ENCODE data around the gene HLA-DPB1. TPM values are rescaled to one million over a fixed set of nuclear protein-coding genes. Genes with fewer than 3 reads are reported as not detected.
"Not testable (repeated sequence)": the region's sequence is repeated elsewhere in the genome, so short reads cannot be mapped to it uniquely, and the experiment has no call there.

Gene HLA-DPB1
- total RNA-seq, 1 donor from 2014 or later = 5.5 TPM

DNA sequence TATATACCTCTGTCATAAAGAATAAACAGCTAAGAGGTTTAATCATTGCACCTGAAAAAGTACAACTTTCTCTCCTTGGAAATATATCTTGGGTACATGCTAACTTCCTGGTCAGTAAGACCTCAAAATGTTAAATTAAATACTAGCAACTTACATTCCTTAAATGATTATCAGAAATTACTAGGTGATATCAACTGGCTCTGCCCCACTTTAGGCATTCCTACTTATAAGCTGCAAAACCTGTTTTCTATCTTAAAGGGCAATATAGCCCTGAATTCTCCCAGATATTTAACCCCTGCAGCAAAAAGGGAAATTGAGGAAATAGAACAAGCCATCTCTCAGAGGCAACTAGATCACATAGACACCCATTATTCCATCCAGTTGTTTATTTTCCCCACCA lies 23.2 kb upstream of the HLA-DPB1 start:
- no peak overlapping the region for H3K4me3 Mint-ChIP-seq (ENCODE audit: unreplicated experiment)
- peaks cover 71% of the 10 kb centered on the region for H3K27me3 Mint-ChIP-seq (ENCODE audit: unreplicated experiment)
- no peaks in the 10 kb centered on the region for H3K9me3 Mint-ChIP-seq (ENCODE audit: unreplicated experiment)
- TF ChIP-seq, protein P1, sequence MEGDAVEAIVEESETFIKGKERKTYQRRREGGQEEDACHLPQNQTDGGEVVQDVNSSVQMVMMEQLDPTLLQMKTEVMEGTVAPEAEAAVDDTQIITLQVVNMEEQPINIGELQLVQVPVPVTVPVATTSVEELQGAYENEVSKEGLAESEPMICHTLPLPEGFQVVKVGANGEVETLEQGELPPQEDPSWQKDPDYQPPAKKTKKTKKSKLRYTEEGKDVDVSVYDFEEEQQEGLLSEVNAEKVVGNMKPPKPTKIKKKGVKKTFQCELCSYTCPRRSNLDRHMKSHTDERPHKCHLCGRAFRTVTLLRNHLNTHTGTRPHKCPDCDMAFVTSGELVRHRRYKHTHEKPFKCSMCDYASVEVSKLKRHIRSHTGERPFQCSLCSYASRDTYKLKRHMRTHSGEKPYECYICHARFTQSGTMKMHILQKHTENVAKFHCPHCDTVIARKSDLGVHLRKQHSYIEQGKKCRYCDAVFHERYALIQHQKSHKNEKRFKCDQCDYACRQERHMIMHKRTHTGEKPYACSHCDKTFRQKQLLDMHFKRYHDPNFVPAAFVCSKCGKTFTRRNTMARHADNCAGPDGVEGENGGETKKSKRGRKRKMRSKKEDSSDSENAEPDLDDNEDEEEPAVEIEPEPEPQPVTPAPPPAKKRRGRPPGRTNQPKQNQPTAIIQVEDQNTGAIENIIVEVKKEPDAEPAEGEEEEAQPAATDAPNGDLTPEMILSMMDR (IDR thresholded peaks at IDR 0.05) = no peak
- DNase-seq (ENCODE audit: extremely low spot score, unreplicated experiment) = no peak
- H3K36me3 Mint-ChIP-seq (ENCODE audit: unreplicated experiment) = no peaks in the 10 kb centered on the region
- no peaks in the 10 kb centered on the region for H3K4me1 Mint-ChIP-seq (ENCODE audit: unreplicated experiment)
- no peak overlapping the region for H3K27ac Mint-ChIP-seq (ENCODE audit: unreplicated experiment)

DNA sequence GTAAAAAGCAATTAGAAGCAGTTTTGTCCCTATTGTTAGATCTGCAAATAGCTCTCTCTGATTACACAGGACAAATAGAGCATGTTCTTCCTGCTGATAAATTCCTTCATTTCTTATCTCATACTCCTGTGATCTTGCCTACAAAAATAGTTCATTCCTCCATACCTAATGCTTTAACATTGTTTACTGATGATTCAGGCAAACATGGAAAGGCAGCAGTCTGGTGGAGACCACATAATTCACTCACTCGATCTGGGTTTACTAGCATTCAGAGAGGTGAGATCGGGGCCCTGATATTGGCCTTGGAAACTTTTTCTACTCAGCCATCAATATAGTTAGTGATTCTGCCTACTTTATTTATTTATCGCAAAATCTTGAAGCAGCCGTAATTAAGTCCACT lies 22.6 kb upstream of the HLA-DPB1 start:
- Mint-ChIP-seq H3K4me1 (ENCODE audit: unreplicated experiment) (no peaks in the 10 kb centered on the region), H3K4me3 (ENCODE audit: unreplicated experiment) (no peak overlapping the region), H3K9me3 (ENCODE audit: unreplicated experiment) (no peaks in the 10 kb centered on the region), H3K36me3 (ENCODE audit: unreplicated experiment) (no peaks in the 10 kb centered on the region), H3K27ac (ENCODE audit: unreplicated experiment) (no peak overlapping the region), H3K27me3 (ENCODE audit: unreplicated experiment) (peaks cover 70% of the 10 kb centered on the region)
- no peak for DNase-seq (ENCODE audit: extremely low spot score, unreplicated experiment)
- TF ChIP-seq, protein P1 (IDR thresholded peaks at IDR 0.05) = no peak

DNA sequence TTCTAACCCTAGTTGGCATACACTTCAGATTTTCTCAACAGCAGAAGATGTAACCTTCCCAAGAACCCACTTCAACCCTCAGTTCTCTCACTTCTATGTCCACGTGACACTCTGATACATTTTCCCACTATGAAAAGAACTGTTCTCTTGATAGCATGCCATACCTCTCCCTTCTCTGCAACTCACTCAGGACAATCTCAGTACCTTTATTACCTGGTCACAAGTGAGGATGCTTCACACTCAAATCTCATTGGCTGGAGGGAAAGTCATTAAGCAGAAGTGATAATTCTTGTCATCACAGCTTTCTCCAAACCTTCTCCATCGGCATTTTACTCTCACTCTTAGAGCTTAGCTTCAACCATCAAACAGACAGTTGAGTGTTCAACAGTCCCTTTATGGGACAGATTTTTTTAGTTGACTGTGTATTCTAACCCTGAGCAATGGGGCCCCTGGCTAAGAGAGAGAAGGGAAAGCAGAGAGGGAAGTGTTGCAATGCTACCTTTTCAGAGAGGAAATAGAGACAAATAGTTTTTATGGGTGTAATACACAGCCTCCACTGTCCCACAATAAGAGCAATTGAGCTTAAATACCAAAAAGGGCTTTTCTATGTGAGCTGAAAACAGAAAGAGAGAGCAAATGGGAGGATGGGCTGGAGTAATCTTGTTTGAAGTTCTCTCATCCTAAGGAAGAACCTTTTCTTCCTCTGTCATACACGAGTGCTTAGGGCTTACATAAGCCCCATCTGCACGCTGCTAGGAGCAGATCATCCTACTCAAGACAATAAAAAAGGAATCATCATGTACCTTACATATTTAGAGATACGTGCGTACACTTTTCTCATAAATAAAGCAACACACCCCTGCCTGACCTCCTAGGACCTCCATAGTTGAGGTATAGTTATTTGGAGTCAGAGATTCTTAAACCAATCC lies 18.3 kb upstream of the HLA-DPB1 start:
- TF ChIP-seq, protein P1 (IDR thresholded peaks at IDR 0.05) = no peak
- H3K36me3 Mint-ChIP-seq (ENCODE audit: unreplicated experiment) = no peaks in the 10 kb centered on the region
- no peaks in the 10 kb centered on the region for H3K4me1 Mint-ChIP-seq (ENCODE audit: unreplicated experiment)
- no peak overlapping the region for H3K27ac Mint-ChIP-seq (ENCODE audit: unreplicated experiment)
- H3K4me3 Mint-ChIP-seq (ENCODE audit: unreplicated experiment) = no peak overlapping the region
- H3K27me3 Mint-ChIP-seq (ENCODE audit: unreplicated experiment) = peaks cover 48% of the 10 kb centered on the region
- H3K9me3 Mint-ChIP-seq (ENCODE audit: unreplicated experiment) = no peaks in the 10 kb centered on the region
- no peak for DNase-seq (ENCODE audit: extremely low spot score, unreplicated experiment)

DNA sequence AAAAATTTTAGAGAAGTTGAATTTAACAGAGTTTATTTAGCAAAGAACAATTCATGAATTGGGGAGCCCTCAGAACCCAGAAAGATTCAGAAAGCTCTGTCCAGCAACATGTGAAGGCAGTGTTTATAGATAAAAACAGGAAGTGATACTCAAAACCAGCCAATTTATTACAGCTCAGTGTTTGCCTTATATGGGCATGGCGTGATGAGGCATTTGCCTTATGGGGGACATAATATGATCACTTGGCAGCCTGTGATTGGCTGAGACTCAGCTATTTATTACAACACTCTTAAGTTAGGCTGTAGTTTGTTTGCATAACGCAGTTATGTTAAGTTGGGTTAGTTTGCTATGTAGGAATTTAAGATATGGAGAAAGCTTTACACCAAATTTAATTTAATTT lies 13.8 kb upstream of the HLA-DPB1 start:
- Mint-ChIP-seq H3K27ac (ENCODE audit: unreplicated experiment) (no peak overlapping the region), H3K4me1 (ENCODE audit: unreplicated experiment) (no peaks in the 10 kb centered on the region), H3K4me3 (ENCODE audit: unreplicated experiment) (no peak overlapping the region), H3K9me3 (ENCODE audit: unreplicated experiment) (no peaks in the 10 kb centered on the region), H3K27me3 (ENCODE audit: unreplicated experiment) (peaks cover 52% of the 10 kb centered on the region), H3K36me3 (ENCODE audit: unreplicated experiment) (no peaks in the 10 kb centered on the region)
- no peak for DNase-seq (ENCODE audit: extremely low spot score, unreplicated experiment)
- TF ChIP-seq, protein P1 (IDR thresholded peaks at IDR 0.05) = no peak

DNA sequence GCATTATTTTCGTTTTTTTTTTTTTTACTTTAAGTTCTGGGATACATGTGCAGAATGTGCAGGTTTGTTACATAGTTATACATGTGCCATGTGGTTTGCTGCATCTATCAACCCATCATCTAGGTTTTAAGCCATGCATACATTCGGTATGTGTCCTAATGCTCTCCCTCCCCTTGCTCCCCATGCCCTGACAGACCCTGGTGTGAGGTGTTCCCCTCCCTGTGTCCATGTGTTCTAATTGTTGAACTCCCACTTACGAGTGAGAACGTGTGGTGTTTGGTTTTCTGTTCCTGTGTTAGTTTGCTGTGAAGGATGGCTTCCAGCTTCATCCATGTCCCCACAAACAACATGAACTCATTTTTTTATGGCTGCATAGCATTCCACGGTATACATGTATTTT lies 12.4 kb upstream of the HLA-DPB1 start:
- H3K27me3 Mint-ChIP-seq (ENCODE audit: unreplicated experiment) = peaks cover 38% of the 10 kb centered on the region
- H3K27ac Mint-ChIP-seq (ENCODE audit: unreplicated experiment); H3K4me1 Mint-ChIP-seq (ENCODE audit: unreplicated experiment); DNase-seq (ENCODE audit: extremely low spot score, unreplicated experiment); H3K9me3 Mint-ChIP-seq (ENCODE audit: unreplicated experiment); H3K36me3 Mint-ChIP-seq (ENCODE audit: unreplicated experiment); H3K4me3 Mint-ChIP-seq (ENCODE audit: unreplicated experiment): not testable (repeated sequence)

All from osteocyte (in vitro differentiated cells).